ENCODE data around the gene AK4. TPM values are rescaled to one million over a fixed set of nuclear protein-coding genes. Genes with fewer than 3 reads are reported as not detected.

The AK4 gene
- total and polyA plus RNA-seq, 2 donors, result 5.9 to 11.5 TPM

DNA sequence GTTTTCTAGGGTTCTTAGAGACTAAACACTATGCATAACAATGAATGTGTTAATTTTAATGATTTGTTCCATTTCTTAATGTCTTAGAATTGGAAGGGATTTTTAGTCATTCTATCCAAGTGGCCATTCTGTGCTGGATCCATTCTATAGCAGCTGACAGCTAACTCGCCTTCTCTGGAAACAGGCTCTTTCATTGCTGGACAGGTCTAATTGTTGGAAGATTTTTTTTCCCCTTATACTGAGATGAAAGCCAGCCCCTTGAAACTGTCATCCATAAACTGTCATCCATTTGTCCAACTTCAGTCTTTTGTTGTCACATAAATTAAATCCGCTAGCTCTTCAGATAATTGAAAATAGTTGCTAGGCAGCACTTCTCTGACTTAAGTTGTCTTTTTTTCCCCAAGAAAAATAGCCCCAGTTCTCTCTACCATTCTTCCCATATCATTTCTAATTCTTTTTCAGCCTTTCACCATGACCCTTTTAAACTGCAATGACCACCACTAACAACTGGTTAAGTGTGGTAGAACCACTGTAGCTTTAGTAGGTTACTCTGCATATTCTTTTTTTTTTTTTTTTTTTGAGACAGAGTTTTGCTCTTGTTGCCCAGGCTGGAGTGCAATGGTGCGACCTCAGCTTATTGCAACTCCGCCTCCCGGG lies 19.7 kb downstream of the AK4 start:
- Histone ChIP-seq H3K4me3 (ENCODE audit: low read length in 2 of 2) (no peak overlapping the region), H3K9me3 (ENCODE audit: control insufficient read depth in 2 of 2, insufficient read depth in 1 of 2, low read length in 1 of 2) (no peaks in the 10 kb centered on the region), H3K36me3 (ENCODE audit: control insufficient read depth in 2 of 2, insufficient read depth in 2 of 2, low read length in 1 of 2) (no peaks in the 10 kb centered on the region), H3K27ac (ENCODE audit: low read depth in 1 of 2, low read length in 1 of 2) (no peak overlapping the region), H3K27me3 (ENCODE audit: control insufficient read depth in 2 of 2, insufficient read depth in 1 of 2, low read length in 1 of 2) (no peaks in the 10 kb centered on the region), H3K4me1 (ENCODE audit: control insufficient read depth in 2 of 2, insufficient read depth in 2 of 2, low read length in 2 of 2) (no peaks in the 10 kb centered on the region)
- 98% methylated on average over 5 of the region's 5 CpGs for WGBS
- no peak for DNase-seq (ENCODE audit: low read depth in 6 of 9, low spot score in 9 of 9)

DNA sequence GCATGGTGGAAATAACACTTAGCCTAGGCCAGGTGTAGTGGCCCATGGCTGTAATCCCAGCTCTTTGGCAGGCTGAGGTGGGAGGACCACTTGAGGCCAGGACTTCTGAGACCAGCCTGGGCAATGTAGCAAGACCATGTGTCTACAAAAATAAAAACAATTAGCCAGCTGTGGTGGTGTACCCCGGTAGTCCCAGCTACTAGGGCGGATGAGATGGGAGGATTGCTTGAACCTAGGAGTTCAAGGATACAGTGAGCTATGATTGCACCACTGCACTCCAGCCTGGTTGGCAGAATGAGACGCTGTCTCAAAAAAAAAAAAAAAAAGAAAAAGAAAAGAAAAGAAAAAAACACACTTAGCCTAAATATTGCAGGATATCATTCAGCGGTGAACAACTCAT lies 20.9 kb downstream of the AK4 start:
- no peaks in the 10 kb centered on the region for H3K36me3 ChIP-seq (ENCODE audit: control insufficient read depth in 2 of 2, insufficient read depth in 2 of 2, low read length in 1 of 2)
- H3K27ac ChIP-seq (ENCODE audit: low read depth in 1 of 2, low read length in 1 of 2), result no peak overlapping the region
- WGBS, result 98% methylated on average over 4 of the region's 4 CpGs
- H3K4me1 ChIP-seq (ENCODE audit: control insufficient read depth in 2 of 2, insufficient read depth in 2 of 2, low read length in 2 of 2), result no peaks in the 10 kb centered on the region
- H3K4me3 ChIP-seq (ENCODE audit: low read length in 2 of 2), result no peak overlapping the region
- no peaks in the 10 kb centered on the region for H3K27me3 ChIP-seq (ENCODE audit: control insufficient read depth in 2 of 2, insufficient read depth in 1 of 2, low read length in 1 of 2)
- H3K9me3 ChIP-seq (ENCODE audit: control insufficient read depth in 2 of 2, insufficient read depth in 1 of 2, low read length in 1 of 2), result no peaks in the 10 kb centered on the region
- no peak for DNase-seq (ENCODE audit: low read depth in 6 of 9, low spot score in 9 of 9)

DNA sequence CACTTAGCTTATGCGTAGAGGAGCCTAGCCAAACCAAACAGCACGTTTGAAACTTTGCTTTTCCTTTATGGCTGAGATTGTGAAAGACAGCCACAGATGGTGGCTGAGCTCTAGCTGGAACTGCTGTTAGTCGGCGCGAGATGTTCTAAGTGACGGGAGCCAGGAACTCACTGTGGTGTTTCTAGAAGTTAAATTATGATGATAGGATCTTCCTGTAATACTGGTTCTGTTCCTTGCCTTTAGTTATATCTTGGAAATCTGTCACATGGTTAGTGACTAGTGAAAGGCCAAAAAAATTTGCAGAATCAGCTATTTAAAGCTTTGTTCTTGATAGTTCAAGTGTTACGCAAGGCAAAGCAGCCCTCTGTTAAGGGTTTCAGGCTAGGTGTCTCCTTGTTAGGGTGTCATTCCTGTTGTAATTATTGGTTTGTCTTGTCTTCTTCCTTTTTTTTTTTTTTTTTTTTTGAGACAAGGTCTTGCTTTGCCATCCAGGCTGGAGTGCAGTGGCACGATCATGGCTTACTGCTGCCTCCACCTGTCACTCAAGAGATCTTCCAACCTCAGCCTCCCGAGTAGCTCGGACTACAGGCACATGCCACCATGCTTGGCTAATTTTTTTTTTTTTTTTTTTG lies 22.6 kb downstream of the AK4 start:
- WGBS, result 75% methylated on average over 10 of the region's 10 CpGs
- Histone ChIP-seq H3K36me3 (ENCODE audit: control insufficient read depth in 2 of 2, insufficient read depth in 2 of 2, low read length in 1 of 2) (no peaks in the 10 kb centered on the region), H3K4me1 (ENCODE audit: control insufficient read depth in 2 of 2, insufficient read depth in 2 of 2, low read length in 2 of 2) (peaks cover 0 to 3% of the 10 kb centered on the region in 2 donors), H3K27me3 (ENCODE audit: control insufficient read depth in 2 of 2, insufficient read depth in 1 of 2, low read length in 1 of 2) (no peaks in the 10 kb centered on the region), H3K27ac (ENCODE audit: low read depth in 1 of 2, low read length in 1 of 2) (peak overlapping the region; percentile 1 to 2), H3K9me3 (ENCODE audit: control insufficient read depth in 2 of 2, insufficient read depth in 1 of 2, low read length in 1 of 2) (no peaks in the 10 kb centered on the region), H3K4me3 (ENCODE audit: low read length in 2 of 2) (no peak overlapping the region)
- no peak for DNase-seq (ENCODE audit: low read depth in 6 of 9, low spot score in 9 of 9)

DNA sequence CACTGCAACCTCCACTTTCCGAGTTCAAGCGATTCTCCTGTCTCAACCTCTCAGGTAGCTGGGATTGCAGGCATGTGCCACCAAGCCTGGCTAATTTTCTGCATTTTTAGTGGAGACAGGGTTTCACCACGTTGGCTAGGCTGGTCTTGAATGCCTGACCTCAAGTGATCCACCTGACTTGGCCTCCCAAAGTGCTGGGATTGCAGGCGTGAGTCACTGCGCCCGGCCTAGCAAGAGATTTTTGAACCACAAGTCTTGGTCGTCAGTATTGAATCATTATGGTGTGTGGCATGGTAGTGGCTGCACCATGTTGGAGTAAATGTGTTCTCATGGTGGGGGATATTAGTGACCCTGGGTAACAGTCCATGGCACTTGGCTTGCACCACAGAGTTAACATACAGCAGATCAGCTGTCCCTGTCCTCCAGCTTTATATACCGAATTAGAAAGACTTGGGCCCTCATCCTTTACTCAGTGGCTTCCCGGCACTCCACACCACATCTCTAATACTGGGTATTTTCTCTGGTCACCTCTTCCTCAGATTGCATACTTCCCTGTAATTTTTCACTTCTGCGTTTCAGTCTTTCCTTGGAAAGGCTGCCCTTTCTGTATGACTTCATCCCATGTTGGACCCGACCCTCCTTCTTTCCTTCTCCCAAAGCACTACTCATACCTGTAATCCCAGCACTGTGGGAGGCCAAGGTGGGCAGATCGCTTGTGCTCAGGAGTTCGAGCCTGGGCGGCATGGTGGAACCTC lies 25.1 kb downstream of the AK4 start:
- Histone ChIP-seq H3K4me3 (ENCODE audit: low read length in 2 of 2) (no peak overlapping the region), H3K27me3 (ENCODE audit: control insufficient read depth in 2 of 2, insufficient read depth in 1 of 2, low read length in 1 of 2) (no peaks in the 10 kb centered on the region), H3K27ac (ENCODE audit: low read depth in 1 of 2, low read length in 1 of 2) (no peak overlapping the region), H3K9me3 (ENCODE audit: control insufficient read depth in 2 of 2, insufficient read depth in 1 of 2, low read length in 1 of 2) (no peaks in the 10 kb centered on the region), H3K36me3 (ENCODE audit: control insufficient read depth in 2 of 2, insufficient read depth in 2 of 2, low read length in 1 of 2) (no peaks in the 10 kb centered on the region), H3K4me1 (ENCODE audit: control insufficient read depth in 2 of 2, insufficient read depth in 2 of 2, low read length in 2 of 2) (peaks cover 0 to 3% of the 10 kb centered on the region in 2 donors)
- 96% methylated on average over 14 of the region's 14 CpGs for WGBS
- DNase-seq (ENCODE audit: low read depth in 6 of 9, low spot score in 9 of 9), result no peak

DNA sequence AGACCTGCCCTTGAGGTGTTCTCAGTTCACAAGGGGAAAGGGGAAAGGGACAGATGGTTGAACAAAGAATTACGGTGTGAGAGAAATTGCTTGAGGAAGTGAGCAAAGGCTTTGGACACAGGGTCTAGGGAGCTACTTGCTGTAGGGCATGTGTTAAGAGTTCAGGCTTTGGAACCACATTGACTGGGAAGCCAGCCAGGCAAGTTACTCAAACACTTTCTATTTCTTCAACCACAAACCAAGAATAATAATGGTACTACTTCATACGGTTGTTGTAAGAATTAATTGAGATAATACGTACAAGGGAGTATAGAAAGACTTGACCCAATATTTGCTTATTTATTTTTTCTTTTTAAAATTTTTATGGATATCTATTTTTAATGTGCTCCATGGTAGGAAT lies 26.6 kb downstream of the AK4 start:
- no peaks in the 10 kb centered on the region for H3K36me3 ChIP-seq (ENCODE audit: control insufficient read depth in 2 of 2, insufficient read depth in 2 of 2, low read length in 1 of 2)
- H3K27ac ChIP-seq (ENCODE audit: low read depth in 1 of 2, low read length in 1 of 2), result no peak overlapping the region
- no peaks in the 10 kb centered on the region for H3K27me3 ChIP-seq (ENCODE audit: control insufficient read depth in 2 of 2, insufficient read depth in 1 of 2, low read length in 1 of 2)
- DNase-seq (ENCODE audit: low read depth in 6 of 9, low spot score in 9 of 9), result no peak
- peaks cover 0 to 3% of the 10 kb centered on the region in 2 donors for H3K4me1 ChIP-seq (ENCODE audit: control insufficient read depth in 2 of 2, insufficient read depth in 2 of 2, low read length in 2 of 2)
- WGBS, result 47% methylated on average over 3 of the region's 3 CpGs
- H3K4me3 ChIP-seq (ENCODE audit: low read length in 2 of 2), result no peak overlapping the region
- H3K9me3 ChIP-seq (ENCODE audit: control insufficient read depth in 2 of 2, insufficient read depth in 1 of 2, low read length in 1 of 2), result no peaks in the 10 kb centered on the region

DNA sequence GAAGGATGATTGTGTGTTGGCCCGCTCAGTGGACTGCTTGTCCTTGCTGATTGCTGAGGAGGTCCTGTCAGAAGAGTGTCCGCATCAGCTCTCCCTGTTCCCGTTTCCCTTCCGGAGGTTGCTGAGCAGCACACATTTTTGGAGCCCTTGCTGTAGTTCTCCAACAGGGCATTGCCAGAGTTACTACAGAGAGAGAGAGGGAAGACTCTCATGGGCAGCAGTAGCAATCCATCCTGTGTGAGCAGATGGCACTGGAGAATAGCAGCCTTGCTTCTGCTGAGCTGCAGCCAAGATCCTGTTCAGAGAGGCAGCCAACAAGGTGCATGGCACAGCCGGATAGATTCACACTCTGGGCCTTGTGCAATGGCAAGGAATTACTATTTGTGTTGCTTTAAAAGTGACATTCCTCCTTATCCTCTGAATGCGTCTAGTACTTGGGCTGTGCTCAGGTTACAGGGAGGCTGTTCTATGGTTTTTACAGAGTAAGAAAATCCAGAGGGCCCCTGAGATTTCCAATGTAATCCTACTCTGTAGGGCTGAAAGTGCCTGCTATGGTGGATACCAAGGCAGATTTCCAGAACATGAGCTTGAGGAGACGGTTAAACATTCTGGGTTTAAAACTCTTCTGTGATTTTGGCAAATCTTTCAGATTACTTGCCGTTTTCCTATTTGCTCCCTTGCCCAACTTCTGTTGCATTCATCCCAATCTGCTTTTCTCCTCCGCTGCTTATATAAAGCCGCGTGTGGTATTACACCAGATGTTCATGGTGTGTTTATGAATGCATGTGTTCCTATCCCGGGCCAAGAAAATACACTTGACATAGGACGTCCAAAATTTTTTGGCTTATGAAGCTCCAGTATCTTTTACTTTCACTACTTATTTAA lies 27.4 kb downstream of the AK4 start:
- WGBS, result 92% methylated on average over 13 of the region's 13 CpGs
- Histone ChIP-seq H3K4me3 (ENCODE audit: low read length in 2 of 2) (no peak overlapping the region), H3K36me3 (ENCODE audit: control insufficient read depth in 2 of 2, insufficient read depth in 2 of 2, low read length in 1 of 2) (no peaks in the 10 kb centered on the region), H3K27ac (ENCODE audit: low read depth in 1 of 2, low read length in 1 of 2) (peak overlapping the region in 1 of 2 donors; percentile 58), H3K27me3 (ENCODE audit: control insufficient read depth in 2 of 2, insufficient read depth in 1 of 2, low read length in 1 of 2) (no peaks in the 10 kb centered on the region), H3K4me1 (ENCODE audit: control insufficient read depth in 2 of 2, insufficient read depth in 2 of 2, low read length in 2 of 2) (peaks cover 0 to 3% of the 10 kb centered on the region in 2 donors), H3K9me3 (ENCODE audit: control insufficient read depth in 2 of 2, insufficient read depth in 1 of 2, low read length in 1 of 2) (no peaks in the 10 kb centered on the region)
- DNase-seq (ENCODE audit: low read depth in 6 of 9, low spot score in 9 of 9), result no peak

DNA sequence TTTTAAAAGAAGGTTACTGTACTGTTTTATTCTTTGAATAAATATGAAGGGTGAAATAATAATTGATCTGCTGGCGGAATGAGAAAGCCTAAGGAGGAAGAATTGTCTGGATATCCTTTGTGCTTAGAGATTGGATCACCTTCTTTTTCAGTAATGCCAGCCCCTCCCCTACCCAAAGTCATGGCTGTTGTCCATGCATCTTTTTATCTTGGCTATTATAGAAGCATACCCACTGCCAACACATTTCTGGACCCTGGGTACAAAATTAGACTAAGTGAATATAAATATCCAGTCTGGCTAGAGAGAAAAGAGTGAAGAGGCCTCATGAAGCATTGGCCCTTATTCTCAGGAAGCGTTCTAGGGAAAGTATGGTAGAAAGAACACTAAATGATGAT lies 28.1 kb downstream of the AK4 start:
- no peak overlapping the region for H3K27ac ChIP-seq (ENCODE audit: low read depth in 1 of 2, low read length in 1 of 2)

DNA sequence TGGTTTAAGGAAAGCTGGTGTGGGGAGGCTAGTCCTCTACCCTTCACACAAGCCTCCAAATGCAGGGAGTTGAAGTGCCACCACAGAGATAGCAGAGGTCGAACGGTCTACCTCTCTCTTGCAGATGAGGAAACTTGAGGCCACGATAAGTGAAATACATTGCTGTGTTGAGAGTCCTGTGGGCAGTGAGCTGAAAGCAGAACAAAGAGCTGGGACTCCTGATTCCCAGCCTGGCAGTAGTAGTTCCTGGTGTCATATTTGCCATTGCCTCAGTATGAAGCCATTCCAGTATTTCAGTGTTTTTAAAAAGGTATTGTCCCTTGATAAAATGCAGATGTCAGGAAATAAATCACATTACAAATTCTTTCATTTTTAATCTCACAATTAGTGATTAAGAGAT lies 28.6 kb downstream of the AK4 start:
- H3K9me3 ChIP-seq (ENCODE audit: control insufficient read depth in 2 of 2, insufficient read depth in 1 of 2, low read length in 1 of 2), result no peaks in the 10 kb centered on the region
- 93% methylated on average over 3 of the region's 3 CpGs for WGBS
- peaks cover 0 to 3% of the 10 kb centered on the region in 2 donors for H3K4me1 ChIP-seq (ENCODE audit: control insufficient read depth in 2 of 2, insufficient read depth in 2 of 2, low read length in 2 of 2)
- no peaks in the 10 kb centered on the region for H3K36me3 ChIP-seq (ENCODE audit: control insufficient read depth in 2 of 2, insufficient read depth in 2 of 2, low read length in 1 of 2)
- no peak overlapping the region for H3K27ac ChIP-seq (ENCODE audit: low read depth in 1 of 2, low read length in 1 of 2)
- no peaks in the 10 kb centered on the region for H3K27me3 ChIP-seq (ENCODE audit: control insufficient read depth in 2 of 2, insufficient read depth in 1 of 2, low read length in 1 of 2)
- DNase-seq (ENCODE audit: low read depth in 6 of 9, low spot score in 9 of 9), result no peak
- H3K4me3 ChIP-seq (ENCODE audit: low read length in 2 of 2), result no peak overlapping the region

More for the DNA sequence above, 28.1 kb downstream of the AK4 start:
- Histone ChIP-seq H3K36me3 (ENCODE audit: control insufficient read depth in 2 of 2, insufficient read depth in 2 of 2, low read length in 1 of 2) (no peaks in the 10 kb centered on the region), H3K27me3 (ENCODE audit: control insufficient read depth in 2 of 2, insufficient read depth in 1 of 2, low read length in 1 of 2) (no peaks in the 10 kb centered on the region), H3K9me3 (ENCODE audit: control insufficient read depth in 2 of 2, insufficient read depth in 1 of 2, low read length in 1 of 2) (no peaks in the 10 kb centered on the region), H3K4me3 (ENCODE audit: low read length in 2 of 2) (no peak overlapping the region), H3K4me1 (ENCODE audit: control insufficient read depth in 2 of 2, insufficient read depth in 2 of 2, low read length in 2 of 2) (peaks cover 0 to 3% of the 10 kb centered on the region in 2 donors)
- DNase-seq (ENCODE audit: low read depth in 6 of 9, low spot score in 9 of 9), result no peak
- over 99% methylated on average over 2 of the region's 2 CpGs for WGBS
